ENCODE measurements around the gene MAGEB17.

MAGEB17 gene

DNA sequence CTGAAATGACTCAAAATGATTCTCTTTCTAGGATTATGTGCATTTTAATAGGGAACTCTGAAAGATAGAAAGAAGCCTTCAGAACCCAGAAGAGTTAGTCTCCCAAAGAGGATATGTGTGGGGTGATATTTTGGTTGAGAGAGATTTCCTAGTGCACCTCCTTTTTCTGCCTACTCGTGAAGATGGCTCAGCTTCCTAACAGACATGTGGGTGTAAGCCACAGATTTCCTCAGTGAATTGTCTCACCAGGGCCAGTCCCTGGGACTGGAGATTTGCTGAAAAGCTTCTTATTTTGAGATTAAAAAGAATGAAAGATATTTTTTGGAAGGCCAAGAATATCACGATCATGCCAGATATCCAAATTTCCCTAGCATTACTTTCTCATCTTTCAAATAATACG lies 42.8 kb downstream of the MAGEB17 start:
- DNase-seq (ENCODE audit: low read depth), result no peak

GRCh38 chrX:16212024-16212423 lies 44.7 kb downstream of the MAGEB17 start:
- no peak for DNase-seq (ENCODE audit: low read depth)

DNA sequence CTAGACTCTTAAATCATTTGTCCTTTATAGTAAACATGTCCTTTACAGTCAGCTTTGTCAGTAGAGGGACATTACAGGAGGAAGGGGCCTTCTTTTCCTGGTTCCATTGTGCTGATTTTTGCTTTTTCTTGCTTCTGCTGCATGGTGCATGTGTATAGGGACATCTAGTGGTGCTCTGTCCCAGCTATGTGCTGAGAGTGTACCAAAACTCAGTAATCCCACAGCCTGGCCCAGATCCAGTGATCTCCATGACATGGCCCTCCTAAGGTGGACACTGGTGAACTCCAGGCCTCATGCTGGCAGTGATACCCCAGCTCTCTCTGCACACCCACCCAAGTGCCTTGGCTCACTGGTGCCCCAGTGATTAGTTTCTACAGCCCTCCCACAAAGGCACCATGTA lies 45.2 kb downstream of the MAGEB17 start:
- DNase-seq (ENCODE audit: low read depth), result no peak

- no peak for DNase-seq (ENCODE audit: low read depth)
These were observed 46.7 kb downstream of the MAGEB17 start for GRCh38 chrX:16213961-16214360.

GRCh38 chrX:16215660-16216059 lies 48.4 kb downstream of the MAGEB17 start:
- DNase-seq (ENCODE audit: low read depth), result no peak

Measured in activated T-cell treated with anti-CD3 and anti-CD28 coated beads for 24 hours (primary cell).